Head of caudate nucleus (tissue), 42 donors: ENCODE data around the gene CNP.

Experiments
- DNase-seq, 42 donors: peaks; one replicate each; pipeline versions ENCODE4 v3.0.0 to v3.0.0-alpha.2; 2020 to 2021; ENCODE audit warnings: mixed read lengths in 7 of 42
- intact Hi-C: fragments of 100-400 bp; cut with DNase I; formaldehyde crosslinking; loops from one replicate; pipeline ENCODE4 v1.15.0; 2022

CNP gene

DNA sequence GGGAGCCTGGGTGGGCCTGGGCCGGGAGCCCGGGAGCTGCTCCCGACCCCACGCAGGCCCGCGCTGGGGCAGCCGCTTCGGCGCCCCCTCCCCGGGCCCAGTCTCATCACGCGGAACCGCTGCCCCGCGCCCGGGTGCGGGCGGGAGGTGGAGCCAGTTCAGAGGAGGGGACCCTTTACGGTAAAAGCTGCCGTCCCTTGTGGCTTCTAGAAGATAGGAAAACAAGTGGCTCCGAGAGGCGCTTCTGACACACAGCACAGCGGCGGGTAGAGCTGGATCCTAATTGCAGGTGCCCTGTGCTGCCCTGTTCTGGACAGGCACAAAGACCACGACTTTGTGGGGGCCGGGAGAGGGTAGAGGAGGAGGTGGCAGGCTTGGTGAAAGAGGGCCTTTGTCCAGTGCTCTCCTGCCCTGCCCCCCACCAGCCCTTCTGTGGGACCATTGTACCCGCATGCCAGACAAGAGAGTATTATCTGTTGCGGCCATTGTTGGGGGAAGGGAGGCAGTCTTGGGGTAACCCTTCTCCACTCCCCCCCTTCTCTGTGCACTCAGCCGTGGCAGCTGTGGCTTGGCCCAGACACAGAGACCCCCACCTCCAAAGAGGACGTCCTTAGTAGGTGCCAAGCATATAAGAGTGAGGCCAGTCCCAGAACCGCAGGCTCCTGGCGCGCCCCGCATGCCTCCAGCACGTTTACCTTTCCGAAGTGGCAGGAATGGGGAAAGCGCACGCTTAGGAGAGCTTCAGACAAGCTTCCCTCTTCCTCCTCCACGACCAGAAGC, 736 bp downstream of the CNP start:
- DNase-seq = peak; percentile 88 to 99 (median 96)
- intact Hi-C loops = loop anchor here (2.0 to 10.0 kb wide), 2 partner anchors 25 to 147 kb away; partner anchors contain the start of gene DHX58

GRCh38 chr17:41967921-41968578, 1.5 kb downstream of the CNP start:
- intact Hi-C loops = loop anchor here (2.0 to 10.0 kb wide), 2 partner anchors 25 to 147 kb away; partner anchors contain the start of gene DHX58
- DNase-seq = peak in 8 of 42 donors; percentile 15 to 64 (median 30)

DNA sequence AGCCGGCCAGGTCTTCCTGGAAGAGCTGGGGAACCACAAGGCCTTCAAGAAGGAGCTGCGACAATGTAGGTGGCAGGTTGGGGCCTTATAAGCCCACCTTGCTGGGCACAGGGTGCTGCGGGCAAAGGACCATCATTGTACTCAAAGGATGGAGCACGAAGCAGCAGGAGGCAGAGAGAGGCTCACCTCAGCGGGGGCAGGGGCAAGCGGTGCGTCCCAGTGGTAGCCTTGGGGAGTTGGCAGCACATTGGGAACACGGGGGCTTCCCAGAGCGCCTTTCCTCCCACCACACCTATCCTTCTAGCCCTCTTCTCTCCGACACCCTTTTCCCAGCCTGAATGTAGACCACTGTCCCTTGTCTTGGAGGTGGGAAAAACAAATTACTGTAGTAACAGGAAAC, 2.1 kb downstream of the CNP start:
- no peak for DNase-seq
- intact Hi-C loops = loop anchor here (10.0 kb wide), 1 partner anchor 146 kb away; the partner anchor contains the start of gene DHX58

- DNase-seq = peak in 1 of 42 donors; percentile 33
- intact Hi-C loops = no loop called here
Measured at GRCh38 chr17:41970901-41971331, 4.3 kb downstream of the CNP start.

DNA sequence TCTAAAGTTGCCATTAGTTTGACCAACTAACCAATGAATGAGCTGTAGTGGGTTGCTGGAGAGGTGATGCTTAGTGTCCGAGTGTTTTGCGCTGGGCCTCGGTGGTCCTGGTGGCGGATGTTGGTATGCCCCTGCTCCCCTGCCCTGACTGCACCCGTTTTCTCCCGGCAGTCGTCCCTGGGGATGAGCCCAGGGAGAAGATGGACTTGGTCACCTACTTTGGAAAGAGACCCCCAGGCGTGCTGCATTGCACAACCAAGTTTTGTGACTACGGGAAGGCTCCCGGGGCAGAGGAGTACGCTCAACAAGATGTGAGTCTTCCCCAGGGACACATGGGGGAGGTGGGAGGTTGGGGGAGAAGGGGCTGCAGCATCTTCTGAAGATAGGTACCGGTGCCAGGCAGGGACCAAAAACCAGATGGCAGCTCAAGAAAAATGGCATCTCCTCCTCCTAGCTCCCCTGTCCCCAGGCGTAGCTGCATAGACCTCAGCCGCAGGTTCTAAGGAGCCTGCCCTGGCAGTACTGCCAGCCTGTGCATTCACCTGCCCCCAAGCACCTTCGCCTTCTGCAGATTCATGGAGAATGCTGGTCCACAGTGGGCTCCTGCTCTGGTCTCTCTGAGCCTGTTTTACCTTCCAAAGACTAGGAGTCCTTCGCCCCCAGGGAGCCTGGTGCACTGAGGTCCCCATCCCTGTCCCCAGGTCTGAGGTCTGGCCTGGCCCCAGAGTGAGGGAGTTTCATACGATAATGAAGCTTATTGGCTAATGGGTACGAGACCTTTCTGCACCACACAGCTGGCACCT, 5.3 kb downstream of the CNP start:
- intact Hi-C loops = no loop called here
- no peak for DNase-seq

DNA sequence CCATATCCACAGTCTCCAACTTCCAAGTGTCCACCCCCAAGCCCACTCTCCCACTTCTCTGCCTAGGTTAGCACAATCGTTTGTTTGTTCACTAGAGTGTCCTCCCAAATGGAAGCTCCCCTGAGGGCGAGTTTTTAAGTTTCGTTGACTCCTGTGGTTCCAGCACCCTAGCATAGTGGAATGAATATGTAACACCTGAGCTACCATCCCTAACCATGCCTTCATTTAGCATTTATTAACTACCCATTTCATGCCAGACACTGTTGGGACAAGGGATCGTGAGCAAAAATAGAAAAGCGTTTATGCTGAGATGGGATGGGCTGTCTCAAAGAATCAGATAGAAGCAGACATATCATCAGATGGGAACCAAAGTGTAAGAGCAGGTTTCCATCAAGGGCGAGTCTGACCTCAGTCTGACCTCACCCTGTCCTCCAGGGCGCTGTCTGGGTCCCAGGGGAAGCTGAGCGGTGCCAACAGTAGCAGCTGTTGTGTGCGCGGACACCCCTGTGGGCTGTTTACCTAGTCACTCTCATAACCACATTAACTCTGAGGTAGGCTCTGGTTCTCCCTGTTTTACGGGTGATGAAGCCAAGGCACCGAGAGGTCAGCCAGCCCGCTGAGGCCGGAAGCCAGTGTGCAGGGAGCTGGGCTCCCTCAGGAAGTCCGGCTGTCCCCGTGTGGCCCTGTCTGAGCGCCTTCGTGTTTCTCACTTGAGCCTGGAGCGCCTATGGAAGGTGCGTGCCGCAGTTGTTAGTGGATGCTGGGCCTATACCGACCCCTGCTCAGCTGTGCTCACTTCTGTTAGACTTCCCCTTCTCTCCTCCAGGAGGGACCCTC, 6.2 kb downstream of the CNP start:
- intact Hi-C loops = no loop called here
- peak in 2 of 42 donors; percentile 17 to 39 for DNase-seq

GRCh38 chr17:41973408-41973811, 6.8 kb downstream of the CNP start:
- intact Hi-C loops = no loop called here
- peak in 1 of 42 donors; percentile 54 for DNase-seq

DNA sequence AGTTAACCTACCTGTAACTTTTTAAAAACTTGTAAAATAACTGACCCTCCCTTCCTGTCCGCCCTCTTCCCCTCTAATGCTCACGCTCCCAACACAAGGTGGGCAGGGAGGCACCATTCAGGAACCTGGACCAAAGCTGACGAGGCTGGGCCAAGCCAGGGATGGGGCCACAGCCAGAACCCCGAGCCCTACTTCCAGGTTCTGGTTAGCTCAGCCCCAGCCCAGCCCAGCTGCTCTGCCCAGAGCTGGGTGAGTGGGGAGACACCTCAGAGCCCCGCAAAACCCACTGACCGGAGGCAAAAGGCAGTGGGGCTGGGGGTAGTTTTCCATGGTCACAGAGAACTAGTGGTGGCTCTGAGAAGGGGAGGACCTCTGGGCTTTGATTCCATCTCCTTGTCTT, 7.4 kb downstream of the CNP start:
- DNase-seq = no peak
- intact Hi-C loops = no loop called here

DNA sequence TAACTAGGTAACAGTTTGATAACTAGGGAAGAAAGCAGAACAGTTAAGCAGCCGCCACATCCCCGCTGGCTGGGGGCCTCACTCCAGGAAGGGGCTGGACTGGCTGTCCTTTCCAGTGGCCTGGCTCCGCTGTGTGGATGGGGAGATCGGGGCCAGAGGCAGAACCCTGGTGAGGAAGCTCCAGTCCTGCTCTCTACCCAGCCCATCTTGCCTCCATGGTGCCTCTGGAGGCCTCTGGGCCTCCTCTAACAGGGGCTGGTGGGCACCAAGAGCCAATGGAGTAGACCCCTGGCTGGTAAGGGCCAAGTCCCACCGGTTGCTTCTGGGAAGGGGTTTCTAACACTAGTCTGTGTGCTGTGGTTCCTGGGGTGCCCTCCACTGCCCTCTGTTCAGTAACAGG, 8.1 kb downstream of the CNP start:
- peak in 5 of 42 donors; percentile 10 to 66 (median 44) for DNase-seq
- intact Hi-C loops = no loop called here

DNA sequence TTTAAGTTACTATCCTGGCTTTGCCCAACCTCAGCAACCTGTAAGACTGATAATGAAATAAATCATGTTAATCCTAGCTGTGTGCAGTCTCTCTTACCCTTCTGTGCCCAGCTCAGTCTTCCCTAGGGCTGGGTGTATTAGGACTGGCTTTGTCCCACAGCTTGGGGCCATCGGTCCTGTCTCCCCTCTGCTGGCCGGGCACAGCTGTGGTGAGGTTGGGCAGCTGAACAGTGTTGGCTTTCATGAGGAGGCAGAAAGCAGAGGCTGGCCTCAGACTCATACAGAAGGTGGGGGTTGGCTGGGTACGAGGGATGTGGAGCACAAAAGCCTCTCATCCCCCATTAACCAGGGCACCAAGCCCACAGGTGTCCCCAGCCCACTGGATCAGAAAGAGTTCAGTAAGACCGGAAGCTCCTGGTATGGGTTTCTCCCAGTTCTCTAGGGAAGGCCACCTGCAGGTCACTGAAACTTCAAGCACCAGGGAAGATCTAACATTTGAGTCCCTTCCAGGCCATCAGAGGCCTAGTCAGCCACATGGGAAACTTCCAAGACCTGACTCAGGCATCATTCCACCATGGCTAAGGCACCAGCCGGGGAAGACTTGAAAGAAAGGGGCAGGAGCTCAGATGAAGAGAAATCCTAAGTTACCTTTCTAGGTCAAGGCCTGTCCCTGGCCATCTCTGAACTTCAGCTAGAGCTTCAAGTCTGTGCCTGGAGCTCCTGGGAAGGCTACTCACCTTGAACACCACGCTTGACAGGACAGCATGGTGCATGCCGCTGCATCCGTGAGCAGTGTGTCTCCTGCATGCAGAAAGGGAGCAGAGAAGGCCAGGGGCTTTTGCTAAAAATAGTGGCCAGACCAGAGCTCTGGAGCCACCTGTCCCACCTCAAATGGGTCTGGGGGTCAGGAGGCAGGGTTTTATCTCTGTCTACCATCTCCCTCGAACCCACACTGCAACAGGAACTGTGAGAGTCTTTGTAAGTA, 8.8 kb downstream of the CNP start:
- peak; percentile 60 to 93 (median 83) for DNase-seq
- intact Hi-C loops = no loop called here

DNA sequence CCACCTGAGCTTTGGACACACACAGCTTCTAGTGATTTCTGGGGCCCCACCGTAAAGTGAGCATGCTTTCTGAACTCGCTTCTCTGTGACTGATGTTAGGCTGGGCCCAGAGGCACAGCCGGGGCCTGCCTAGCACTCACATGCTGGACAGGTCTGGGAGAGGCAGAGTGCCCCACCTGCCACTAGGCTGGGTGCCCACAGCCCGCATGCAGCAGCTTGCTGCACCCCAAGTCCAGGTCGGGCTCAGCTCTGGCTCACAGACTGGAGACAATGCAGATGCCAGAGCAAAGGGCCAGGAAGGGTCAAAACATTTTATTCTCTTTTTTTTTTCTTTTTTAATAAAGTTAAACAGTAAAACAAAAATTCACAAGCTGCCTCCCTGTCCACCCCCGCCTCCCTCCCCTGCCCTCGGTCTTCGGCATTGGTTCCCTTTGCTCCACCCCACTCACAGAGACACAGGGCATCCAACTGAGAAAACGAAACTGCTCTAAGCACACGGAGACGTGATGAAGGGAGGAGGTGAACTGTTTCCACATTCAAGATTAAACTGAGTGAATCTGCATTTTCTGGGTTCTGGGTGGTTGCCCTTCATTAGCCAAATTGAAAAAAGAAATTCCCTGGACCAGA, 9.7 kb downstream of the CNP start:
- peak in 36 of 42 donors; percentile 29 to 84 (median 64) for DNase-seq
- intact Hi-C loops = no loop called here

DNA sequence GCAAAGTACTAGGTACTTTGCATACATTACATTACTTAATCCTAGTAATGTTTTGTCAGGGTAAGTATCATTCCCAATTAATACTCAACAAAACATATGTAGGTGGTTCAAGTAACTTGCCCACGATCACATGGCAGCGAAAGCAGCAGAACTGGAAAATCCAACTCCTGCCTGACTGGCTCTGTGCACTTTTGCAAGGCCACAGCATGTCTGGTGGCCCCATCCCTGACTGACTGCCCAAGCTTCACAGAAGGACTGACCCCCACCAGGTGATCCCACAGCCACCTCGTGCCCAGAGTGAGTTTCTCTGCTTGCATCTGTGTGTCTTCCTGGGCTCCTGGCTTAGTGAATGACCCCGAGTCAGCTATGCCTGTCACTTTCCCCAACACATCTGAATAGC, 11.4 kb downstream of the CNP start:
- DNase-seq = no peak
- intact Hi-C loops = no loop called here

- intact Hi-C loops = no loop called here
- peak in 3 of 42 donors; percentile 13 to 23 (median 16) for DNase-seq
Measured at GRCh38 chr17:41982026-41982760, 15.6 kb downstream of the CNP start.

- intact Hi-C loops = no loop called here
- peak in 1 of 42 donors; percentile 0 for DNase-seq
Measured at GRCh38 chr17:41984454-41984853, 17.9 kb downstream of the CNP start.

GRCh38 chr17:41985919-41986318, 19.3 kb downstream of the CNP start:
- intact Hi-C loops = no loop called here
- DNase-seq = peak in 1 of 42 donors; percentile 15

GRCh38 chr17:41986634-41987033, 20.0 kb downstream of the CNP start:
- intact Hi-C loops = no loop called here
- peak in 1 of 42 donors; percentile 14 for DNase-seq
